Stimulated activated CD8-positive, alpha-beta memory T cell treated with anti-CD3 and anti-CD28 coated beads, Interleukin-4, amount 100 ng/mL, for 4 hours (primary cell): ENCODE results near the gene ACVR2A.

Source experiments
- DNase-seq, 2 donors: peaks; one replicate each; pipeline ENCODE4 v3.0.0-alpha.2; 2020; ENCODE audit warnings: low read depth in 2 of 2, low spot score in 1 of 2

Gene ACVR2A

DNA sequence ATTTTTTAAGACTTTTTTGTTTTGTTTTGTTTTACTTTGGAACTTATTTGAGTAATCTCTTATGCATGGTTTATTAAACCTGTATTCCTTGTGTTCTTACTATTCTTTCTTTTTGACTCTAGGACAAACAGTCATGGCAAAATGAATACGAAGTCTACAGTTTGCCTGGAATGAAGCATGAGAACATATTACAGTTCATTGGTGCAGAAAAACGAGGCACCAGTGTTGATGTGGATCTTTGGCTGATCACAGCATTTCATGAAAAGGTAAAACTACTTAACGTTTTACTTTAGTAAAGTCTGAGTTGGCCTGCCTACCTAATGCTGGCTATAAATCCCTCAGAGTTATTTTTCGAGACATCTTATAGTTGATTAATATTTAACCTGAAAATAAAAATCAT is 72.3 kb downstream of the ACVR2A start:
- DNase-seq: no peak

GRCh38 chr2:147923846-147924245 is 79.0 kb downstream of the ACVR2A start:
- no peak for DNase-seq

GRCh38 chr2:147924647-147925046 is 79.8 kb downstream of the ACVR2A start:
- DNase-seq: no peak

GRCh38 chr2:147925886-147926285 is 81.1 kb downstream of the ACVR2A start:
- DNase-seq: no peak

GRCh38 chr2:147927053-147927588 is 82.3 kb downstream of the ACVR2A start:
- DNase-seq: no peak

DNA sequence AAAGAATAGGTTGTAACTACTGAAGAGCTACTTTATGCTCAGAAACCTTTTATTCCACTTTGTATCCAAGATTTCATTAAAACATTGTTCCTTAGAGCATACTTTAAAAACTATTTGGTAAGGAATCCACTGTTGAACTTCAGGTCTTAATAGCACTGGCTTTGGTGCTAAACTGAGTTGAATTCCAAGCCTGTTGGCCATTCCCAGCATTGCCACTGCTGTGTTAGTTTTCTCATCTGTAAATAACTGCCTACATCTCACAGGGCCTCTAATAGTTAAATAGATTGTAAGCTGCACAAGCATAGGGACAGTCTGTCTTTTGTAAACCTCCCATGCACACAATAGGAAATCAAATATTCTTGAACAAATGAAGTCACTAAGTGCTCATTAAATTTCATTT is 89.1 kb downstream of the ACVR2A start:
- no peak for DNase-seq

DNA sequence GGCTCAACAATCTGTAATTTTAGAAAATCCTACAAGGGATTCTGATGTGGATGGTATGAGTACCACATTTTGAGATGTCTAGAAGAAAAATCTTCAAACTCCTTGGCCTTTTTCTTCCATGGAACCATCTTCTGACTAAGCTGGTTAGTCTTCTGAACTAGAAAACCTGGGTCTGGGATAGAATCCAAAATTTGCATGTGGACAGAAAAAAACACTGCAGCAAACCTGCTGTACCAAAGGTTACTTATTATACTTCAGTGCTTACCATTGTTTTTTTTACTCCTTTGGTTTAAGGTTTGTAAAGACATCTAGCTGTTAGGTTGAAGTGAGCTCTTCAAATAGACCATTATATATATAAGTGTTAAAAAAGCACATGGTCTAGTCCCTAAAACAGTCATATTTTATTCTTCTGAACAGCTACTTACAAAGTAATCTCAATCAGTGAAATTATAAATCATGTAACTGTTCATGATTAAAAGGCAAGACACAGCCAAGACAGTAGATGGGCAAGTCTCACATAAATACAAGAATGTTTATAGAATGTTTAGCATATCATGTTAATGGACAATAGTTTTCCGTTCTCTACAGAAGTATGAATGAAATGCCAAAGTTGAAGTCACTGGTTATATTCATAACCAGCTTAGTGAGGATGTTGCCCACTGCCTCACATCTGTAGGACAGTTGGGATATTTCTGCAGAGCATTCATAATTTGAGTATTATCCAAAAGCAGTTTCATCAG is 90.2 kb downstream of the ACVR2A start:
- no peak for DNase-seq

GRCh38 chr2:147937744-147938349 is 93.0 kb downstream of the ACVR2A start:
- no peak for DNase-seq

DNA sequence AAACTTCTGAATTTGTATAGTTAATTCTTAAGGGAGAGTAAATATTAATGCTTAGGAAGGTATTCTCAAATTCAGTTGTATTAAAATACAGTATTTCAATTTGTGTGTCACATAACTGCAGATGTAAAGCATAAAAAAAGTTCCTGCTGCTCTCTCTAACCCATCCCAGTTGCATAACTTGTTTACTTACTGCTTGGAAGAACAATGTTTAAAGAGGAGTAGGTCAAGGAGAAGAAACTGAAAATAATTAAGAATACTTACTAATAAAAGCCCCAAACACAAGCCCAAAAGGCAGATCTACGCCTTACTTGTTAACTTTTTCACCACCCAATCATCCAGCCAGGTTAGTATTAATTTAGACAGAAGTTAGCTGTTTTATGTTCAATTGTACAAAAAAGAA is 94.5 kb downstream of the ACVR2A start:
- DNase-seq: no peak

GRCh38 chr2:147945660-147946059 is 100.8 kb downstream of the ACVR2A start:
- DNase-seq: no peak

- no peak for DNase-seq
These were observed 107.3 kb downstream of the ACVR2A start for GRCh38 chr2:147952118-147952517.

GRCh38 chr2:147968571-147968970 is 123.7 kb downstream of the ACVR2A start:
- no peak for DNase-seq

DNA sequence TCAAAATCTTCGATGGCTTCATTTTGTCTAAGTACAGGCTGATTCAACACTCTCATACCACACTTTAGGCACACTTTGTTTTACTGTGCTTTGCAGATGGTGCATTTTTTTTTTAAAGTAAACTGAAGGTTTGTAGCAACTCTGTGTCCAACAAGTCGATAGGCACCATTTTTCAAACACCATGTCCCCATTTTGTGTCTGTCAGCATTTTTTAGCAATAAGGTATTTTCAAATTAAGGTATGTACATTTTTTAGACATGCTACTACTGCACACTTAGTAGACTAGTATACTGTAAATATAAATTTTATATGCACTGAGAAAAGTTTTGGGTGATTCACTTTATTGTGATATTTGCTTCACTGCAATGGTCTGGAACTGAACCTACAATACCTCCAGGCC is 131.3 kb downstream of the ACVR2A start:
- no peak for DNase-seq

- DNase-seq: no peak
These were observed 132.8 kb downstream of the ACVR2A start for GRCh38 chr2:147977679-147978078.
